Measurements from ENCODE around the gene FNBP1.
A peak's percentile ranks its signal among the peaks of the same experiment; 100 is the strongest.
"Not testable (repeated sequence)": the region's sequence is repeated elsewhere in the genome, so short reads cannot be mapped to it uniquely, and the experiment has no call there.

The FNBP1 gene

DNA sequence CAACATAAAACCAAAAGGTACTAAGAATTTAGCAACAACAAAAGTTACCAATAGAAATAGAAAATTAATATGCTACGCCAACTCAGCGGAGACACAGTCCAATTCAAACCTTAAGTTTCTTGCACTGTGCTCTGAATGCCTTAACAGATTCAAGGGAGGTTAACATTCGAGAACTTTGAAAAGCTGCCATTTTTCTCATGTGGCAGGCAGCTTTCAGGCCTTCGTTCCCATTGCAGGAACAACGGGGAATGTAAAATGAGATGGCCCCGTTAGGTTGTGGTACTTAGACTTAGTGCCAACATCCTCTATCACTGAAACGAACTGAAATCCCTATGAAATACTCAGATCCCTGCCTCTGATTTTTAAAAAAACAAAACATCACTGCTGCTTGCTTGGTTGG lies 22.4 kb downstream of the FNBP1 start:
- DNase-seq: no peak

DNA sequence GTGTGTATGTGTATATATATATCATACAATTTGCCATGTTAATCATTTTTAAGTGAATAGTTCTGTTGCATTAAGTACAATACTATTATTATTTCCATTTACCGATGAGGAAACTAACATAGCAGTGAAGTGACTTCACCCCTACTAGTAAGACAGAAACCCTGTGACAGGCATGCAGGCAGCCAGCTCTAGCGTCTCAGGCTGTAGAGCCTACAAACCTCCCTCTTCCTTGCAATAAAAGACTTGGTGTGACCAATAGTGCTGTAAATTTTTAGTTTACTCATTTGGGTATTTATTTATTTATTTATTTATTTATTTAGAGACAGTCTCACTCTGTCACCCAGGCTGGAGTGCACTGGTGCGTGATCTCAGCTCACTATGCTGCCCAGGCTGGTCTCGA lies 24.7 kb downstream of the FNBP1 start:
- DNase-seq: no peak

DNA sequence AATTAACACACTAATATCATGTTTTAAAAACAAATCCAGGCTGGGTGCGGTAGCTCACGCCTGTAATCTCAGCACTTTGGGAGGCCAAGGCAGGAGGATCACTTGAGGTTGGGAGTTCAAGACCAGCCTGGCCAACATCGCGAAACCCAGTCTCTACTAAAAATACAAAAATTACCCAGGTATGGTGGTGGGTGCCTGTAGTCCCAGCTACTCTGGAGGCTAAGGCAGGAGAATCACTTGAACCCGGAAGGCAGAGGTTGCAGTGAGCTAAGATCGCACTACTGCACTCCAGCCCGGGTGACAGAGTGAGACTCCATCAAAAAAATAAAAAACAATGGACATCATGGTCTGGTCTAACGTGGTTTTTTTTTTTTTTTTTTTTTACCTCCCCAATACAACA lies 25.5 kb downstream of the FNBP1 start:
- not testable (repeated sequence) for DNase-seq

DNA sequence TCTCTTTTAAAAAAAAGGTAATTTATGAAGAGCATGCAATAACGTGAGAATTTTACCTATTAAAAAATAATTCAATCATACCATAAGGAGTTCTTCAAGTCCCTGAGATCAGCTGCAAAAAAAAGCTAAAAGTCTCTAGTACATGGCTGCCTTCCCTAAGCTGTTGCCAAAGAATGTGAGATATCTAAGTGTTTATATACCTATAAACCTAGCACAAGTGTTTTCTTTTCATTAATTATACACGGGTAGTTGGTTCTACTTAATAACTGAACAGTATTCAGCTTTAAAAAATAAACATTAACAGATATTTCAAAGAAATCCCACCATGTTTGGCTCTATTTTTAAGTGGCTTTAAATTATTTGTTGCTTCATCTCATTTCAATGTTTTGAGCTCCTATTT lies 25.9 kb downstream of the FNBP1 start:
- no peak for DNase-seq

DNA sequence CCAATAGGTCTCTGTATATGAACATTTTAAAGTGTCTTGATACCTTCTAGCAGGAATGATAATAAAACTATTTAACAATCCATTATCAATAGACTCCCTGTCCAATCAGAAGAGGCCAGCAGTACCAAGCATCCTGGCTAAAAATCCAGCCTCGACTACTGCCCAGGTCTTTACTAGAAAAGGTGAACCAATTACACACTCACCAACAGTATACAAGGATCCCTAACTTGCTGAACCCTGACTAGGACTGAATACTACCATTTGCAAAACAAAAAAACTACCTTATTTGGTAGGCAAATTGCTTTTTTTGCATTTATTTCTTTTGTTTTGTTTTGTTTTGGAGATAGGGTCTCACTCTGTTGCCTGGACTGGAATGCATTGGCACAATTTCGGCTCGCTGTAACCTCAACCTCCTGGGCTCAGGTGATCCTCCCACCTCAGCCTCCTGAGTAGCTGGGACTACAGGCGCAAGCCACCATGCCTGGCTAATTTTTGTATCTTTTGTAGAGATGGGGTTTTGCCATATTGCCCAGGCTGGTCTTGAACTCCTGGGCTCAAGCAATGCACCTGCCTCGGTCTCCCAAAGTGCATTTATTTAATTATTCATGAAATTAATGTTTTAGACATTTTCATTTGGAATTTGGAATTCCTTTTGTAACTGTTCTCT lies 27.5 kb downstream of the FNBP1 start:
- DNase-seq: no peak

- no peak for DNase-seq
Measured at GRCh38 chr9:130013326-130013725, 29.7 kb downstream of the FNBP1 start.

GRCh38 chr9:130010151-130010988 lies 32.6 kb downstream of the FNBP1 start:
- peak; percentile 33 for DNase-seq

GRCh38 chr9:130009546-130009945 lies 33.4 kb downstream of the FNBP1 start:
- not testable (repeated sequence) for DNase-seq

DNA sequence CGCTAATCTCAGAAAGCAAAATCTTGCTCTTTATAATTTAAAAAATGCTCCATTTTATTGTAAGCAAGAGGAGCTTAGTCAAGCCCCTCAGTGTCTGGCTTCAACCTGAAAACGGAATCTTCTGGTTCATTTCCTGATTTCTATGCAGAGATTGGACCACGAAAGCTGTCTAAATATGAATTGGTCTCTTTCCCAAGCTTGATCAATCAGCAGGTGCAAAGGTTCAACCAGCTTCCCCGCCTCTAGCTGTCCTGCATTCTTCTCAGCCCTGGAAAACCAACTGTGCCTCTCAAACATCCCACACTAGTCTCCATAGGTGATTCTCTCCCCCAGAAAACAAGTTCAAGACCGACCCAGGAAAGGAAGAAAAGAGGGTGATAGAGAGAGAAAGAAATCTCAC lies 34.5 kb downstream of the FNBP1 start:
- DNase-seq: no peak

DNA sequence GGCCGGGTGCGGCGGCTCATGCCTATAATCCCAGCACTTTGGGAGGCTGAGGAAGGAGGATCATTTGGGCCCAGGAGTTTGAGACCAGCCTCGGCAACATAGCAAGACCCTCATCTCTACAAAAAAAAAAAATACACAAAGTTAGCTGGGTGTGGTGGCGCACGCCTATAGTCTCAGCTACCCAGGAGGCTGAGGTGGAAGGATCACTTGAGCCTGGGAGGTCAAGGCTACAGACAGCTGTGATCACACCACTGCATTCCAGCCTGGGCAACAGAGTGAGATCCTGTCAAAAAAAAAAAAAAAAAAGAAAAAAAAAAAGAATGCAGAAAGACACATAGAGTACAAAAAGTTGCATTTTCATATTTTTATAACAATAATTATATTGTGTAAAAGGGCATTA lies 36.0 kb downstream of the FNBP1 start:
- not testable (repeated sequence) for DNase-seq

GRCh38 chr9:130003943-130004552 lies 38.9 kb downstream of the FNBP1 start:
- DNase-seq: no peak

- DNase-seq: no peak
Measured at GRCh38 chr9:130002320-130002719, 40.7 kb downstream of the FNBP1 start.

DNA sequence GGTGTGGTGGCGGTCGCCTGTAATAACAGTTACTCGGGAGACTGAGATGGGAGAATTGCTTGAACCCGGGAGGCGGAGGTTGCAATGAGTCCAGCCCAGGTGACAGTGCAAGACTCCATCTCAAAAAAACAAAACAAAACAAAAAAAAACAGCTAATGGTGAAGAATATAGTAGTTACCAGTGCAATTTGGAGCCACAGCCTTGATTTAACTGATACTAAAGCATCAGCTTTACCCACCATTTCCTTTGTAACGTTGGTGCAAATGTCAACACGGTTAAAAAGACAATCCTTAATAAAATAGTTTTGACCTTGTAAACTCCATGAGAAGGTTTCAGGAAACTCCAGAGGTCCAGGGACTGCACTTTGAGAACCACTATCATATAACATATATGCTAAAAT lies 41.8 kb downstream of the FNBP1 start:
- no peak for DNase-seq

DNA sequence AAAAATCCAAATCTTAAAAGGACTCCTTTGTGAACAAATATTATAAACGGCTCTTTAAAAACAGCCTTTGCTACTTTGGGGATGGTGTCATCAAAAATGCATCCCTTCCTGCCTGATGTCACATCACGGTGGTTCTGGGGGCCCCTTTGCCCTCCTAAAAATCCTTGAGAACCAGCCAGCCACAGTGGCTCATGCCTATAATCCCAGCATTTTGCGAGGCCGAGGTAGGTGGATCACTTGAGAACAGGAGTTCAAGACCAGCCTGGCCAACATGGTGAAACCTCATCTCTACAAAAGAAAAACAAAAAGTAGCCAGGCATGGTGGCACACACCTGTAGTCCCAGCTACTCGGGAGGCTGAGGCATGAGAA lies 43.9 kb downstream of the FNBP1 start:
- no peak for DNase-seq

DNA sequence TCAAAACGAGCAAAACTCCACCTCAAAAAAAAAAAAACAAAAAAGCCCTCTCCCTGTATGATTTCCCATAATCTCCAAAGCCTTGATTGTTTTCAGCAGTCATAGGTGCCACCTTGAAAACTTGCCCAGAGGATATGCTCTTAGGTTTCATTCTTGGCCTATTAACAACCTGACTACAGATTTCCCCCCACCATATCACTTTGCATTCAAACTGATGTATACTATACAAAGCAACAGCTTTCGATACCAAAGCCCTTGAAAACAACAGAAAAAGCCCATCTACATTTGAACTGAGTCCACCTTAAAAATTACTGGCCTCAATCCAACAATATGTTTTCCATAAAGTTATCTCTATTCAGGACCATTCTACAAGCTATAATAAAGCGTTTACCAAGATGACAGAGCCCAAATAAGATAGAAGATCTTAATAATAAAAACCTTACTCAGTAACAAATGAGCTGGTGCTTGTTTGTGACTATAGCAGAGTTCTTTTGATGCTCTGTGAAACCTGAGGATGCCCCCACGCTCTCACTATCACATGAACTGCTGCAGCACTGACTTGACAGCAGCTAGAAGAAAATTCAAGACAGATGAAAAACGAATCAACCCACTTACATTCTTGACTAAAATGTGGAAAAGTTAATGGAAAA lies 44.4 kb downstream of the FNBP1 start:
- no peak for DNase-seq

DNA sequence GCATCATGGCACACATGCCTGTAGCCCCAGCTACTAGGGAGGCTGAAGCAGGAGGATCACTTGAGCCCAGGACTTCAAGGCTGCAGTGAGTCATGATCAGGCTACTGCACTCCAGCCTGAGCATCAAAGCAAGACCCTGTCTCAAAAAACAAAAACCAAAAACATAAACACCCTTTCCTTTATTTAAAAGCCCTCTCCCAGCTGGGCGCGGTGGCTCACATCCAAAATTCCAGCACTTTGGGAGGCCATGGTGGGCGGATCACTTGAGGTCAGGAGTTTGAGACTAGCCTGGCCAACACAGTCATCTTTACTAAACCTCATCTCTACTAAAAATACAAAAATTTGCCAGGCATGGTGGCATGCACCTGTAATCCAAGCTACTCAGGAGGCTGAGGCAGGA lies 45.3 kb downstream of the FNBP1 start:
- not testable (repeated sequence) for DNase-seq

DNA sequence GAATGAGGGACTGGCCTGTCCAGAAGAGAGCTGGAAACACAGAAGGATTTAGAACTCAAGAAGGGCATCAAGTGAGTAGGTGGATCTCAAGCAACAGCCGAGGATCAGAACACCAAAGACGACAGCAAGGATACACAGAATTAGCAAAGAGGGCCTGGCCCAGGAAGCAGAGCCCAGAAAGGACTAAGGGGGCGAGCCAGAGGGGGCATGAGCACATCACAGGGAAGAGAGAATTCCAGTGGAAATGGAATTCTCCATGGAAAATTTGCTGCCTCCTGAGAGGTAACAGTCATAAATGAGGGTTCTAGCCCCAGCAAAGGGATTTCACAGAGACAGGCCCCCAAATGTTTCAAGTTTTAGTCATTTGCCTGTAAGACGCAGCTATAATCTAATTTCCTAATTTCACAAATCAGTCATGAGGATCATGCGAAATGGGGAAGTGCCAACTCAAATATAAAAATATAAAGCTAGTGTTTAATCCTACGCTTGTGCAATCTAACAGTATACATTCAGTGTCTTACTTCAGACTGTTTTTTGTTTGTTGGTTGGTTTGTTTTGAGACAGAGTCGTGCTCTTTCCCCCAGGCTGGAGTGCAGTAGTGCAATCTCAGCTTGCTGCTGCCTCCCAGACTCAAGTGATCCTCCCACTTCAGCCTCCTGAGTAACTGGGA lies 46.7 kb downstream of the FNBP1 start:
- DNase-seq: no peak

DNA sequence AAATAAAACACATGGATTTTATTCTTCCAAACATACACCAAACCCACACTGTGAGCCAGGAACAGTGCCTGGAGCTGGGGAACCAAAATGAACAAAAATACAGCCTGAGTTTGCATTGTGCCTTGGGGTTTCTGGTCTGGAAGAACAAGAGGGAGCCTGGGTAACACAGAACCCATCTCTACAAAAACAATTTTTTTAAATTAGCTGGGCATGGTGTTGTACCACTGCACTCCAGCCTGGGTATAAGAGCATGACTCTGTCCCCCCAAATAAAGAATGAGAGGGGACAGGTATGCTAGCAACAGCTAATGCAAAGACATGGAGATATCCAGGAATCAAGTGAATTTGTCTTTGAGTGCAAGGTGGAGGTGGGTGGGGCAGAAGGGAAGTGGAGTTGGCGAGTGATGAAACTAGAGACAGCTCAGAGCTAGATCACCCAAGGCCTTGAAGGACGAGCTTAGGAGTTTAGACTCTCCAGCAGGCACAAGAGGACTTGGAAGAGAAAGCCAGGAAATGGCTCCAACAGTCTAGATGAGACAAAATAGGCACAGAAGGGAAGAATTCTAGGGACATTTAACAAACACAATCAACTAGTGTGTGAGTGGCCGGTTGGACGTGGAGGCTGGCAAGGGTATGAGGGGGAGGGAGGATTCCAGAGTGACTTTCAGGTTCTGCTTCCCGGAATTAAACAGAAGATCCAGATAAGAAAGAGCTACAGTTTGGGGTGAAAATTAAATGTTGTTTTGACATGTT lies 47.4 kb downstream of the FNBP1 start:
- no peak for DNase-seq

DNA sequence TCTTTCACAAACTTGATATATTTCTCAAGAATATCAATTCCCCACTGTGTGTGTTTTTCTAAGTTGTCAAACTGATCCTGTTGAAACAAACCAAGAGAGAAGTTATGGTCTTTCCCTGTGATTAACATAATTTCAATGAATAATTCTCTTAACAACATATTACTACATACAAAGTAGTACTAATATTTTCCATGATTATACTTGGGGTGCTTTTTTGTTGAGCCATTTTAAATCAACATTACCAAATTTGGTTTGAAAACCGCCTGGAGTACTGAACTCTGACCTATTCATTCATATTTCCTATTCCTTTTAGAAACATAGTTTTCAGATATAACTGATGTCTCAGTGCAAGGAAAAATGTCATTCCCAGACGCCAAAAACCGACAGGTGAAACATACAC lies 48.1 kb downstream of the FNBP1 start:
- DNase-seq: no peak

DNA sequence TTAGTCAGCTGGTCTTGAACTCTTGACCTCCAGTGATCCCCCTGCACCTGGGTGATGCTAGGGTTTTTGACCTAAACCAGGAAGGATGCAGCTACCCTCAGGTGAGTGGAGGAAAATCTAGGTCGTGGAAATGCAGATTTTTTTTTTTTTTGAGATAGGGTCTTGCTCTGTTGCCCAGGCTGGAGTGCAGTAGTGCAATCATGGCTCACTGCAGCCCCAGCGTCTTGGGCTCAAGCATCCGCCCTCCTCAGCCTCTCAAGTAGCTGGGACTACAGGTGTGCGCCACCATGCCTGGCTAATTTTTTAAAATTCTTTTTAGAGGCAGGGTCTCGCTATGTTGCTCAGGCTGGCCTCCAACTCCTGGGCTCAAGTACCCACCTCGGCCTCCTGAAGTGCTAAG lies 51.9 kb downstream of the FNBP1 start:
- not testable (repeated sequence) for DNase-seq

GRCh38 chr9:129990269-129991010 lies 52.5 kb downstream of the FNBP1 start:
- peak; percentile 21 for DNase-seq

DNA sequence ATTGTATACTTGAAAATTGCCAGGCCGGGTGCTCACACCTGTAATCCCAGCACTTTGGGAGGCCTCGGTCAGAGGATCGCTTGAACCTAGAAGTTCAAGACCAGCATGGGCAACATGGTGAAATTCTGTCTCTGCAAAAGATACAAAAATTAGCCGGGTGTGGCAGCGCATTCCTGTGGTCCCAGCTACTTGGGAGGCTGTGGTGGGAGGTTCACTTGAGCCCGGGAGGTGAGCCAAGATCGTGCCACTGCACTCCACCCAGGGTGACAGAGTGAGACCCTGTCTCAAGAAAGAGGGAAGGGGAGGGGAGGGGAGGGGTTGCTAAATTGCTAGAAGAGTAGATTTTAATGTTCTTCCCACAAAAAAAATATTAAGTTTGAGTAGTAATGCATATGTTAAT lies 53.2 kb downstream of the FNBP1 start:
- DNase-seq: no peak
